Psoas muscle (tissue), 8 donors: ENCODE measurements around the gene CYP2A13. TPM values are rescaled to one million over a fixed set of nuclear protein-coding genes. Genes with fewer than 3 reads are reported as not detected.

Experiments used
- ATAC-seq, 4 donors: fragments of 200-7000 bp; cut with Tn5 transposase; one replicate each; pipeline ENCODE4 v1.9.1; 2020; ENCODE audit warnings: moderate library complexity in 3 of 4, mild to moderate bottlenecking in 2 of 4
- DNase-seq, 2 donors: peaks; one replicate each; pipeline ENCODE4 v3.0.0-alpha.2; 2020
- H3K27ac ChIP-seq: fragments of 200-600 bp; one replicate; pipeline ENCODE4 v1.8.0; 2022
- H3K27me3 ChIP-seq, 3 donors: fragments of 200-600 bp in 1 of 3; one replicate each; pipeline versions ENCODE4 v1.6.1 to v1.8.0; 2013 to 2022; ENCODE audit warnings: low read length in 2 of 3, mild to moderate bottlenecking in 2 of 3, moderate library complexity in 1 of 3; ENCODE audit not compliant: insufficient read depth in 3 of 3
- H3K36me3 ChIP-seq, 2 donors: fragments of 200-600 bp in 1 of 2; one replicate each; pipeline versions ENCODE4 v1.6.1 to v1.8.0; 2013 to 2022; ENCODE audit warnings: low read depth in 1 of 2, mild to moderate bottlenecking in 1 of 2, moderate library complexity in 1 of 2; ENCODE audit not compliant: insufficient read depth in 1 of 2
- H3K4me1 ChIP-seq: fragments of 200-600 bp; one replicate; pipeline ENCODE4 v1.8.0; 2022
- H3K4me3 ChIP-seq: fragments of 200-600 bp; one replicate; pipeline ENCODE4 v1.8.0; 2022; ENCODE audit warnings: mild to moderate bottlenecking
- H3K9me3 ChIP-seq: fragments of 200-600 bp; one replicate; pipeline ENCODE4 v1.8.0; 2022
- WGBS, 3 donors: extraction: QIAGEN DNeasy Blood & Tissue Kit; methylation state at CpG; one replicate each; pipeline versions ENCODE4 v1.1.6 to v1.1.7; 2013; 5-methylcytosine and 5-hydroxymethylcytosine counted together
- intact Hi-C, 2 donors: fragments of 100-400 bp; cut with DNase I; formaldehyde crosslinking; loops; one replicate each; pipeline versions ENCODE4 v1.11.0 to v1.14.2; 2022
- polyA plus RNA-seq, 3 donors: library from polyadenylated mRNA; stranded (reverse); fragments of 200-250 nt; gene quantifications; one replicate each; pipeline ENCODE4 v1.2.3, GENCODE V29; 2013
- total RNA-seq, 4 donors: library from RNA; stranded (reverse); fragmentation: NEBNext Ultra II Directional in 2 of 4; extraction: Animal tissue kit (Norgen Biotek cat#: 25700) in 2 of 4; gene quantifications; one replicate each; pipeline versions ENCODE4 v1.2.1 to v1.2.4, GENCODE V29; 2021 to 2023
- TF ChIP-seq, protein P1 (sequence below): fragments of 200-600 bp; IDR thresholded peaks from one replicate; pipeline ENCODE4 v1.8.0; 2022; ENCODE audit warnings: antibody characterized with exemption
- donor health status: healthy with polysubstance abuse.
- donor health status: DM: no; HTN: no; CAD: no; lungs with moderate emphysema.
- donor health status: Bipolar disorder and iron deficiency.
- donor health status: healthy.
- donor health status: DM: yes; HTN: yes; CAD: no.
- donor health status: DM: no; HTN: no; CAD: no.
- donor health status: DM: no; HTN: no; CAD: no.
- donor health status: DM: yes; HTN: yes; CAD: no.

CYP2A13 gene
- total and polyA plus RNA-seq, 7 donors: not detected

DNA sequence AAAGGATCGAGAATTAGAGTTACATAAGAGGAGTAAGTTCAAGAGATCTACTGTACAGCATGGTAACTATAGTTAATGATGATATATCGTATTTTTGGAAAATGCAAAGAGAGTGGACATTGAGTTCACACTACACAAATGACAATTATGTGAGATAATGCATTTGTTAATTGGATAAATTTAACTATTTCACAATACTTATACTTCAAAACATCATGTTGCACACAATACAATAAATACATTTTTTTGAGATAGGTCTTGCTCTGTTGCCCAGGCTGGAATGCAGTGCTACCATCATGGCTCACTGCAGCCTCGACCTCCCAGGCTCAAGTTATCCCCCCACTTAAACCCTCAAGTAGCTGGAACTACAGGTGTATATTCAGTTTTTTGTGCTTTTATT, 17.9 kb downstream of the CYP2A13 start:
- no peak overlapping the region for H3K27ac ChIP-seq
- WGBS, 3 donors: 74 to 85% (median 83%) methylated on average over 3 of the region's 3 CpGs
- intact Hi-C loops: no loop called here

DNA sequence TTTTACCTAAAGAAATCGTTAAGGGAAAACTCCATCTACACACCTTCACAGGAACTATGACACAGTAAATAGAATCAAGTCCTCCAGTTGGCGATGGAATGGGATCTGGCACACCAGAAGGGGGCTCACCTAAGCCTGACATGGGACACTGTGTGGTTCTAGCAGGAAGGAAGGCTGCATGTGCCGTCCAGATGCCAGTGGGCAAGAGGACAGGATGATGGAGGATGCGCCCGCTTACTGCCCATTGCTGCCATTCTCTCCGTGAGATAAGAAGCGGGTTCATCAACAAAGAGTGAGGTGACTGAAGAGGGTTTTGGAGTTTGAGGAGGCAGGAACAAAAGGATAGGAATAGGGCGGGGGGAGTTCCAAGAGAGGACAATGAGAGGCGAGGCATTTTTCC, 23.0 kb downstream of the CYP2A13 start:
- Histone ChIP-seq H3K4me3 (no peak overlapping the region), H3K36me3 (no peaks in the 10 kb centered on the region), H3K27me3 (peaks cover 0 to 3% (median 0%) of the 10 kb centered on the region in 3 donors), H3K27ac (no peak overlapping the region), H3K4me1 (no peaks in the 10 kb centered on the region), H3K9me3 (no peaks in the 10 kb centered on the region)
- TF ChIP-seq, protein P1, sequence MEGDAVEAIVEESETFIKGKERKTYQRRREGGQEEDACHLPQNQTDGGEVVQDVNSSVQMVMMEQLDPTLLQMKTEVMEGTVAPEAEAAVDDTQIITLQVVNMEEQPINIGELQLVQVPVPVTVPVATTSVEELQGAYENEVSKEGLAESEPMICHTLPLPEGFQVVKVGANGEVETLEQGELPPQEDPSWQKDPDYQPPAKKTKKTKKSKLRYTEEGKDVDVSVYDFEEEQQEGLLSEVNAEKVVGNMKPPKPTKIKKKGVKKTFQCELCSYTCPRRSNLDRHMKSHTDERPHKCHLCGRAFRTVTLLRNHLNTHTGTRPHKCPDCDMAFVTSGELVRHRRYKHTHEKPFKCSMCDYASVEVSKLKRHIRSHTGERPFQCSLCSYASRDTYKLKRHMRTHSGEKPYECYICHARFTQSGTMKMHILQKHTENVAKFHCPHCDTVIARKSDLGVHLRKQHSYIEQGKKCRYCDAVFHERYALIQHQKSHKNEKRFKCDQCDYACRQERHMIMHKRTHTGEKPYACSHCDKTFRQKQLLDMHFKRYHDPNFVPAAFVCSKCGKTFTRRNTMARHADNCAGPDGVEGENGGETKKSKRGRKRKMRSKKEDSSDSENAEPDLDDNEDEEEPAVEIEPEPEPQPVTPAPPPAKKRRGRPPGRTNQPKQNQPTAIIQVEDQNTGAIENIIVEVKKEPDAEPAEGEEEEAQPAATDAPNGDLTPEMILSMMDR: no peak
- 81 to 84% (median 83%) methylated on average over 9 of the region's 9 CpGs for WGBS, 3 donors
- no peak for ATAC-seq
- no peak for DNase-seq
- intact Hi-C loops: no loop called here

More for the DNA sequence above, 17.9 kb downstream of the CYP2A13 start:
- Histone ChIP-seq H3K4me3 (no peak overlapping the region), H3K36me3 (no peaks in the 10 kb centered on the region), H3K9me3 (peaks cover 4% of the 10 kb centered on the region), H3K4me1 (no peaks in the 10 kb centered on the region), H3K27me3 (peaks cover 0 to 3% (median 0%) of the 10 kb centered on the region in 3 donors)
- TF ChIP-seq, protein P1: no peak
- no peak for ATAC-seq
- DNase-seq: no peak

DNA sequence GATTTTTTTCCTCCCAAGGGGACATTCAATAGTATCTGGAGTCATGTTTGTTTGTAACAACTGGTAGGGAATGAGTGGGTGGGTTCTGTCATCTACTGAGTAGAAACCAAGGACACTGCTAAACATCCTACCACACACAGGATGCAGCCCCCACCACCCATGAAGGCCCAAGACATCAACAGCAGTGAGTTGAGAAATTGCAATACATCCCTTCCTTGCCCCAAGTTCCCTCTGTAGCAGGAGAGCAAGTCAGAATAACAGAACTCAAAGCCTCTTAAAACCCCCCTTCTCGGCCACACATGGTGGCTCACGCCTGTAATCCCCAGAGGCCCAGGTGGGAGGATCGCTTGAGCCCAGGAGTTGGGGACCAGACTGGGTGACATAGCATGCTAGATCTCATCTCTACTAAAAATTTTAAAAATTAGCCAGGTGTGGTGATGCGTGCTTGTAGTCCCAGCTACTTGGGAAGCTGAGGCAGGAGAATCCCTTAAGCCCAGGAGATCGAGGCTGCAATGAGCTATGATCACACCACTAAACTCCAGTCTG, 23.6 kb downstream of the CYP2A13 start:
- Histone ChIP-seq H3K36me3 (no peaks in the 10 kb centered on the region), H3K4me1 (no peaks in the 10 kb centered on the region), H3K9me3 (no peaks in the 10 kb centered on the region), H3K27me3 (peaks cover 0 to 3% (median 0%) of the 10 kb centered on the region in 3 donors), H3K4me3 (no peak overlapping the region), H3K27ac (no peak overlapping the region)
- ATAC-seq (no peak), DNase-seq (no peak)
- TF ChIP-seq, protein P1: no peak
- WGBS, 3 donors: 77 to 80% (median 80%) methylated on average over 5 of the region's 5 CpGs
- intact Hi-C loops: no loop called here

DNA sequence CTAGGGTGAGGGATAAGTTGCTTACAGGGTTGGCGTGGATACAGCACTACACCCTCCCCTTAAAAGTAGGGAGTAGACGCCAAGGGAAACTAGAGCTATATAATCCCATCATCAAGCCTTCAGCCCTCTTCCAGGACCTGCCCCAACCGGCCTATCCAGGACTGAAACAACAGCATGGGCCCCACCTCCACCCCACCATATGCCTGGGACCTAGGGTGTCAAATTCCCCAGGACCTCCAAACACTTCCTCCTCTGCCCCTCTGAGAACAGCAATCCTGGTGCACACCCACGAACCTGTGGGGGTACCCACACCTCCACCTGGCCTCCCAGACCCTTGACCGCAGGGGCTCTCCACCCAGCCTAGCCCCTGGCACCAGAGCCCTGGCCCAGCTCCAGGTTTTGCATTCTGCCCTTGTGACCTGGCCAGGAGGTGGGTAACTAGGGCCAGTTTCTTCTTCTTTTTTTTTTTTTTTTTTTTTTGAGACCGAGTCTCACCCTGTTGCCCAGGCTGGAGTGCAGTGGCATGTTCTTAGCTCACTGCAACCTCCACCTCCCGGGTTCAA, 24.6 kb downstream of the CYP2A13 start:
- Histone ChIP-seq H3K4me1 (no peaks in the 10 kb centered on the region), H3K36me3 (no peaks in the 10 kb centered on the region), H3K27ac (no peak overlapping the region), H3K9me3 (no peaks in the 10 kb centered on the region), H3K27me3 (peaks cover 0 to 3% (median 0%) of the 10 kb centered on the region in 3 donors), H3K4me3 (no peak overlapping the region)
- intact Hi-C loops: no loop called here
- TF ChIP-seq, protein P1: no peak
- 65 to 72% (median 69%) methylated on average over 6 to 7 of the region's 7 CpGs for WGBS, 3 donors
- no peak for DNase-seq
- no peak for ATAC-seq

DNA sequence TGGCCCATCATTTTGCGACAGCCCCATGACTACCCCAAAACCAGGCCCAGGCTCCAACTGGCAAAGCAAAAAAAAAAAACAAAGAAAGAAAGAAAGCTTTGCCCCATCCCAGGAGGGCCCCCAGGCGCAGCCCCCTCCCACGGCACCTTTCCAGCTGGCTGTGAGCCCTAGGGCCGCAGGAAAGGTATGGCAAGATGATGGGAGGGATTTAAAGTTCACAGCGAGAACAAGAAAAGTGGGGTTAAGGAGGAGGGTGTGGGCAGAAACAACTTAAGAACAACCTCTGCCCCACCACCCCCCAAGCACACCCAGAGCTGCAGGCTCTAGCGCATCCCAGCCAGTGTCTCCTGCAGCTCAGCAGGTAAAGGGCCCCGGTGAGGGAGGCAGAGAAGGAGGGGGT, 25.9 kb downstream of the CYP2A13 start, which contains the start of gene CYP2F1:
Gene CYP2F1 (plus strand): TSS at position 301 of the 400 bp plus-strand sequence. CDS start 1,757 bp downstream, outside the sequence.
- DNase-seq (no peak), ATAC-seq (no peak)
- no peak within 1 kb of the TSS for H3K4me3 ChIP-seq
- no peak within 1 kb of the TSS for H3K27ac ChIP-seq
- TF ChIP-seq, protein P1: no peak
- no peaks in the 10 kb centered on the region for H3K36me3 ChIP-seq
- H3K4me1 ChIP-seq: no peaks in the 10 kb centered on the region
- intact Hi-C loops: no loop called here
- no peaks in the 10 kb centered on the region for H3K9me3 ChIP-seq
- H3K27me3 ChIP-seq: no peaks in the 10 kb centered on the region
- 63 to 77% (median 65%) methylated on average over 7 of the region's 7 CpGs for WGBS, 3 donors
